Esophagus muscularis mucosa (tissue), 4 donors: ENCODE data around the gene WNT5B.

Experiments
- EP300 ChIP-seq: sonication (generic); formaldehyde crosslinking; IDR thresholded peaks from one replicate; pipeline ENCODE4 v1.6.1; 2017; ENCODE audit warnings: antibody characterized with exemption
- POLR2A ChIP-seq: fragments of 450-650 bp; IDR thresholded peaks from one replicate; pipeline ENCODE4 v1.6.1; 2017; ENCODE audit warnings: antibody characterized with exemption, moderate library complexity, mild to moderate bottlenecking, low read depth
- POLR2AphosphoS5 ChIP-seq, 2 donors: sonication (generic); formaldehyde crosslinking; IDR thresholded peaks; one replicate each; pipeline ENCODE4 v1.6.1; 2017; ENCODE audit warnings: antibody characterized with exemption in 2 of 2
- TF ChIP-seq, protein P1 (sequence below), 3 experiments: fragments of 200-600 bp in 2 of 3; fragments of 450-650 bp in 1 of 3; sonication (generic) in 2 of 3; IDR thresholded peaks; one replicate each; pipeline ENCODE4 v1.5.1; 2017 to 2019; ENCODE audit warnings: antibody characterized with exemption in 3 of 3, mild to moderate bottlenecking in 2 of 3, moderate library complexity in 1 of 3

GRCh38 chr12:1681493-1681807 is 52.4 kb downstream of the WNT5B start:
- TF ChIP-seq, protein P1, sequence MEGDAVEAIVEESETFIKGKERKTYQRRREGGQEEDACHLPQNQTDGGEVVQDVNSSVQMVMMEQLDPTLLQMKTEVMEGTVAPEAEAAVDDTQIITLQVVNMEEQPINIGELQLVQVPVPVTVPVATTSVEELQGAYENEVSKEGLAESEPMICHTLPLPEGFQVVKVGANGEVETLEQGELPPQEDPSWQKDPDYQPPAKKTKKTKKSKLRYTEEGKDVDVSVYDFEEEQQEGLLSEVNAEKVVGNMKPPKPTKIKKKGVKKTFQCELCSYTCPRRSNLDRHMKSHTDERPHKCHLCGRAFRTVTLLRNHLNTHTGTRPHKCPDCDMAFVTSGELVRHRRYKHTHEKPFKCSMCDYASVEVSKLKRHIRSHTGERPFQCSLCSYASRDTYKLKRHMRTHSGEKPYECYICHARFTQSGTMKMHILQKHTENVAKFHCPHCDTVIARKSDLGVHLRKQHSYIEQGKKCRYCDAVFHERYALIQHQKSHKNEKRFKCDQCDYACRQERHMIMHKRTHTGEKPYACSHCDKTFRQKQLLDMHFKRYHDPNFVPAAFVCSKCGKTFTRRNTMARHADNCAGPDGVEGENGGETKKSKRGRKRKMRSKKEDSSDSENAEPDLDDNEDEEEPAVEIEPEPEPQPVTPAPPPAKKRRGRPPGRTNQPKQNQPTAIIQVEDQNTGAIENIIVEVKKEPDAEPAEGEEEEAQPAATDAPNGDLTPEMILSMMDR (IDR thresholded peaks at IDR 0.05), result no peak
- no peak for TF ChIP-seq POLR2A
- TF ChIP-seq EP300, result no peak
- TF ChIP-seq POLR2AphosphoS5 (IDR thresholded peaks at IDR 0.05), result no peak
